Ramos (cell line): Measurements from ENCODE around the gene SCAP.

Source experiments
- in situ Hi-C: fragments of 300-500 bp; cut with MboI; formaldehyde crosslinking; loops from one replicate; pipeline ENCODE4 v1.14.3; 2022; ENCODE audit warnings: low sequenced_read_pairs; ENCODE audit not compliant: unreplicated experiment

SCAP gene

DNA sequence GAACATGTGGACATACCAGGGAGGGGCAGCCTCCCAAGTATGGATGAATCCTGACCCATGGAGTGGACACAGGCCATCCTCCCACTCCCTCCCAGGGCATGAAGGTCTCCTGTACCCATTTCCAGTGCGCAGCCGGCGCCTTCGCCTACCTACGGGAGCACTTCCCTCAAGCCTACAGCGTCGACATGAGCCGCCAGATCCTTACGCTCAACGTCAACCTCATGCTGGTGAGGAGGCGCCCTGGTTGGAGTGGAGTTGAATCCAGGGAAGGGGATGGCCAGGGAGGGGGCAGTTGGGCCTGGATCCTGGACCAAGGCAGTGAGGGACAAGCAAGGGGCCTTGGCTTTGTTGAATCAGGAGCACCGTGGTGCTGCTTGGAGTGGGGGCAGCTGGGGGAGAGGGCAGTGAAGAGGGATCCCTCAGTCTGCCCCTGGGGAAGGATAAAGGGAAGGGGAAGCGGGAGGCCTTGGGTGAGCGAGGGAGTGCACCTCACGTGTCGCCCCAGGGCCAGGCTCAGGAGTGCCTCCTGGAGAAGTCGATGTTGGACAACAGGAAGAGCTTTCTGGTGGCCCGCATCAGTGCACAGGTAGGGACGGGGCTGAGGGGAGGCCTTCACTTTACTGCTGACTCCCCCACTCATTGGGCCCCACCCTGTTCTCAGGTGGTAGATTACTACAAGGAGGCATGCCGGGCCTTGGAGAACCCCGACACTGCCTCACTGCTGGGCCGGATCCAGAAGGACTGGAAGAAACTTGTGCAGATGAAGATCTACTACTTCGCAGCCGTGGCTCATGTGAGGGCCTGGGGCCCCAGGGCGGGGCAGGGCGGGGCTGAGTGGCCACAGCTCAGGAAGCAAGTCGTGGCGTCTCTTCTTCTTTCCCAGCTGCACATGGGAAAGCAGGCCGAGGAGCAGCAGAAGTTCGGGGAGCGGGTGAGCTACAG lies 69.7 kb downstream of the SCAP start:
- in situ Hi-C loops = no loop called here

DNA sequence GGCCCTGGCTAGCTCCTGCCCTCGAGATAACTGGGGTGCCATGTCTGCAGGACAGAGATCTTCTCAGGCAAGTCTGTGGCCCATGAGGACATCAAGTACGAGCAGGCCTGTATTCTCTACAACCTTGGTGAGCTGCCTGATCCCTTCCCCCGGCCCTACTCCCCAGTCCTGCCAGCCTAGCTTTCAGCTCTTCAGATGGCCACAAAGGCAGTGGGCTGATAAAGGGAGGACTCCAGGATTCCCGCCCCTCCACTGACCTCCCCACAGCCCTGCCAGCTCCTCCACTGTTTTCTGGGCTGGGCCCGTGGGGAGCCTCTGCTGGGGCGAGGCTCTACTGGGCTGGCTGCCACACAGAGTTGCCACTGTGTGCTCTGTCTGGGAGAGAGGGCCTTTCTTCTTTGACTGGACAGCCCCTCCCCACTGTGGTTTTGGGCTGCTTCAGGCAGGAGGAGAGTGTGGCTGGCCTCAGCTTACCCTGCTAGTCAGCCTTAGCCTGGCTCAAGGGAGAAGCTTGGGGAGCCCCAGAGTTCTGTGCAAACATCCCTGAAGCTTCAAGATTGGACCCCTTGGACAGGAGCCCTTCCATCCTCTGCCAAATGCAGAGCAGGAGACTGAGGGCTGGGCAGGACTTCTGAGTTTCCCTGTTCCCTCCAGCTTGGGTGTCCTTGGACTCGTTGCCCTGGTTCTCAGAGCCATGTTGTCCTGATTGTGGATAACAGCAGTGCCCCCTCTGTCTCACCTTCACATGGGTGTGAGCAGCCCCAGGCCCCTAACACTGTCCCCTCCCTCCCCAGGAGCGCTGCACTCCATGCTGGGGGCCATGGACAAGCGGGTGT lies 70.6 kb downstream of the SCAP start:
- in situ Hi-C loops = no loop called here

DNA sequence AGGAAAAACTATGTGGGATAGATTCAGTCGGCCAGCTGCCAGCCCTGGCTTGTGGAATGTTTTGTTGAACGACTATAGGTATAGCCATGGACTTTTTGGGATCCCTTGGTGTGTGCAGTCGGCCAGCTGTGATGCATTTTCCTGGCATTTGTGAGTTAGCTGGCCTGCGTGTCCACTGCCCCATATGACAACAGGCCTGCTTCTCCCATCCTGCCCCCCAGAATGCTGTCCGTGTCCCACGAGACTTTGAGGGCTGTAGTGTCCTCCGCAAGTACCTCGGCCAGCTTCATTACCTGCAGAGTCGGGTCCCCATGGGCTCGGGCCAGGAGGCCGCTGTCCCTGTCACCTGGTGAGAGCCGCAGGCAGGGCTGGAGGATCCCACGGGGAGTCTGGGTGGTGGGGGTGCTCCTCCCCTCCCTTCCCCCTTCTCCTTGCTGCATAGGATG lies 71.3 kb downstream of the SCAP start:
- in situ Hi-C loops = no loop called here

DNA sequence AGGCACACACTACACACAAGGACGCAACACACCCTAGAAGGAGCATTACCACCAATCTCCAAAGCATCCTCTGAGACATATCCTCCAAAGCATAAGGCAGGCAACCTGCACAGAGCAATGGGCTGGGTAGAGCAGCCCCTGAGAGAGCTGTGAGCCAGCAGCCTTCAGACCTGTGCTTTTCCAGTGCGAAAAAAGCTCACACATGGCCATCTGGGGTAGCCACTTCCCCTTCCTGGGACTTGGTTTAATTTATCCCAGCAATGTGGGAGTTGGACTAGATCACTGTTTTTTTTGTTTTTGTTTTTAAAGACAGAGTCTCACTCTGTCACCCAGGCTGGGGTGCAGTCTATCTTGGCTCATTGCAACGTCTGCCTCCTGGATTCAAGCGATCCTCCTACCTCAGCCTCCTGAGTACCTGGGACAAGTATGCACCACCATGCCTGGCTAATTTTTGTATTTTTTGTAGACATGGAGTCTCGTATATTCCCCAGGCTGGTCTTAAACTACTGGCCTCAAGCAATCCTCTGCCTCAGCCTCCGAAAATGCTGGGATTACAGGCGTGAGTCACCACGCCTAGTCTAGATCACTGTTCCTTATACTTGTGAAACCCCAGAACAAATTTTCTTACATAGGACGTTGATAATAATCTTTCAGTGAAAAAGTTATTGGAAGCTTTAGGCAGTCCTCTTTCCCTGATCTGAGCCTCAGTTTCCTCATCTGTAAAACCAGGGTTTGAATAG lies 76.0 kb downstream of the SCAP start:
- in situ Hi-C loops = no loop called here

DNA sequence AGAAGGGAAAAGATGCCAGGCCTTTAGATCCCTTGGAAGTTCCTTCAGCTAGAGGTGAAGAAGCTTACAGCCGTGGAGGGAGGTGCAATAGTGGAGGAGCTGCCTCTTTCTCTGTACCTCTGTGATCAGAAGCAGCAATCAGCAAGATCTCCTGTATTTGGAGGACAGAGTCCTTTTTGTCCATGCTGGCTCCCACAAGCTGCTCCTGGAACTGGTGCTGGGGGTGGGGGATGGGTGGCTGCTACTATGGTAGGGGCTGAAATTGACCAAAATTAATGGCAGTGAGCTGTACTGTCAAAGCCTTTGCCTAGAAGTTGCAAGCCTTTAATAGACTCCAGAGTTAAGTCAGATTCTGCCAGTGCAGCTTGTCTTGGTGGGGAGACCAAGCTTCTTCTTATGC lies 76.7 kb downstream of the SCAP start:
- in situ Hi-C loops = no loop called here

DNA sequence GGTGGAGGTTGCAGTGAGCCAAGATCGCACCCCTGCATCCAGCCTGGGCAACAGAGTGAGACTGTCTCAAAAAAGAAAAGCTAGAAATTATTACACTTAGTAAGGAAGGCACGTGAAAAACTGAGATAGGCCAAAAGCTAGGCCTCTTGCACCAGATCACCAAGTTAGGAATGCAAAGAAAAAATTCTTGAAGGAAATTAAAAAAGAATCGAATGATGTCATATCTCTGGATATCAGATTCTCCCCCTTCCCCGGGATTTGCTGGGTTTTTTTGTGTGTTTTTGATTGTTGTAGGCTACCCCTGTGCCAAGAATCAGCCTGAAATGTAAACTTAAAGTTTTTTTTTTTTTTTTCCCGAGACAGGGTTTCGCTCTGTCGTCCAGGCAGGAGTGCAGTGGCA lies 77.5 kb downstream of the SCAP start:
- in situ Hi-C loops = no loop called here

DNA sequence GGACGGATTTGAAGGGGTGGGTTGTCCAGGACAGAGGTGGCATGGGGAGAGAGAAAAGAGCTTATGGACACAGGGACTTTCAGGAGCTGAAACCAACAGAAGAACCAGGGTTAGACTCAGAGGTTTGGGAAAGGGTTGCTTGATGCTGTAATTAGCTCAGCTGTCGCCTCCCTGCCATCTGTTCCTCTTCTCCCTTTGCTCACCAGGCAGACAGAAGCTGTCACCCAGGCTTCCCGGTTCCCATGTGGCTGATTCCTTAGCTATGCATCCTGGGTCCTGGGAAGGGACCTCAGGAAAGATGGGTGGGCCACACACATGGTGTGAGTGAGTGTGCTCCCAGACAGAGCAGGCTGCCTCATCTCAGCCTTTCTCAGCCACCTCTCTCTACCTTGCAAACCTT lies 80.9 kb downstream of the SCAP start:
- in situ Hi-C loops = no loop called here

DNA sequence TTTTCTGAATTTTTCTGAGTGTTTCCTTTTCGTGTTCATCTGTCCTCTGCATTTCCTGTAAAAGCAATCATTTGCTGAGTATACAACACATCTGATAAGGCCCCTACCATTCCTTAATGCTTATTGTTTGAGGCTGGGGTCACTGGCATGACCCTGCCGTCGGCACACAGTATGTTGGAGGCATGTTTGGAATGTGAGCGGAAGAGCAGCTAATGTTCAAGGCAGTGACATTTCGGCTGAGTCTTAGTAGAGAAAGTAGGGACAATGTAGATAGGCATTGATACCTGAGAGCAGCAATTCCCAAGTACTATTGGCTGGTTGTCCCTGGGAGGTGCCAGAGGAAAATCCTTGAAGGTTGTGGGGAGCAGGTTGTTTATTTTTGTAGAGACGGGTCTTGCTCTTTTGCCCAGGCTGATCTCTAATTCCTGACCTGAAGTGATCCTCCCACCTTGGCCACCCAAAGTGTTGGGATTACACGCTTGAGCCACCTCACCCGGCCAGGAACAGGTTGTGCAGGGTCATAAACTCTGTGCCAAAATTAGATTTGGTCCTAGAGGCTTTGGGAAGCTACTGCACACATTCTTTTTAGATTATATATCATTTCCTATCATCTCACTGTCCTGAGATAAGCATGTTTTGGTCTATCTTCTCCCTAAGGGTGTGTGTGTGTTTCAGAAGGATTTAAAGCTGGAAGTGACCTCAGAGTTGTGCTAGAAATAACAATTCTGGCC lies 81.4 kb downstream of the SCAP start:
- in situ Hi-C loops = no loop called here

DNA sequence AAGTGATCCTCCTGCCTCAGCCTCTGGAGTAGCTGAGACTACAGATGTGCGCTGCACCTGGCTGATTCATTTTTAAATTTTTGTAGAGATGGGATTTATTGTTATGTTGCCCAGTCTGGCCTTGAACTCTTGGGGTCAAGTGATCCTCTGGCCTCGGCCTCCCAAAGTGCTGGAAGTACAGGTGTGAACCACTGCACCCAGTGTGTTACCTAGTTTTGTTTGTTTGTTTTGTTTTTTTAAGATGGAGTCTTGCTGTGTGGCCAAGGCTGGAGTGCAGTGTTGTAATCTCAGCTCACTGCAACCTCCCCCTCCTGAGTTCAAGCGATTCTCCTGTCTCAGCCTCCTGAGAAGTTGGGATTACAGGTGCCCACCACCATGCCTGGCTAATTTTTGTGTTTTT lies 82.8 kb downstream of the SCAP start:
- in situ Hi-C loops = no loop called here

DNA sequence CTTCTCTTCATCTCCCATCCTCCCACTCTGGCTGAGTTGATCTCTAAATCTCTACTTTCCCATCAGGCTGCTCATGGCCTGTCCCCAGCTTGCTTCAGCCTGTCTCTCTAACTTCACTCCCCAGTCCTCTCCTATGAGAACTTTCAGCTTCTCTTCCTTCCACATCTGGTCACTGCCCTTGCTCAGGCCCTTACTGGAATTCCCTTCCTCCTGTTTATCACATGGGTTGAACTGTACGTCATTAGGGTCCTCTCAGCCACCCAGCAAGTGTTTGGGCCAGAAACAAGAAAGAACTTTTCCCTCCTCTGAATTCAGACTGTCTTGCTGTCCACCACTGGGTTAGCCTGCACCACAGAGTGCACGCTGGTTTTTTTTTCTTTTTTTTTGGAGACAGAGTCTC lies 89.9 kb downstream of the SCAP start:
- in situ Hi-C loops = no loop called here

DNA sequence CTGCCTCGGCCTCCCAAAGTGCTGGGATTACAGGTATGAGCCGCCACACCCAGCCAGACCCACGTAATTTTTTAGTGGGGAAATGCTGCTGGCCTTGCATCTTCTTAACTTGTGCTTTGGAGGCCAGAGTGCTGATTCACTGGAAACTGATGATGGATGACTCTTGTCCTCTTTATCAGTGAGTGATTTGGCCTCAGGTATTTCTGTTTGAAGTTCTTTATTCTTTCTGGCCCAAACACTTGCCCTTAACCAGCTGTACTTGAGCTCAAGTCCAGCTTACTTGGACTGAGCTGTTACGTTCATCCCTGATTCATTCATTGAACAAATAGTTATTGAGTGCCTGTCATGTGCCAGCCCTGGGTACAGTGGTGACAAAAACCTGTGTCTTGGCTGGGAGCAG lies 90.7 kb downstream of the SCAP start:
- in situ Hi-C loops = no loop called here

DNA sequence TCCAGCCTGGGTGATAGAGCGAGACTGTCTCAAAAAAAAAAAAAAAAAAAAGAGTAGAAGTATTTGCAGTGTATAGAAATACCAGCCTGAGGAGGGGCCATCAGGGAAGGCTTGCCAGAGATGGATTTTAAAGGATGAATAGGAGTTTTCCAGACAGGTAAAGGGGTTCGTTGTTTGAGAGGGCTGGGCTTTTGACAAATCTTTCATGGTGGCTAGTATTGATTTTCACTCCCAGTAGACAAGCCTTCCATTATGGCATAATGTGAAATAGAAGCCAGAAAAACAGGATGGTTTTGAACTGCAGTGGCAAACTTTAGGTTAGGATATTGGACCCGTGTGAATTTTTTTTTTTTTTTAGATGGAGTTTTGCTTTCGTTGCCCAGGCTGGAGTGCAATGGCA lies 91.3 kb downstream of the SCAP start:
- in situ Hi-C loops = no loop called here

DNA sequence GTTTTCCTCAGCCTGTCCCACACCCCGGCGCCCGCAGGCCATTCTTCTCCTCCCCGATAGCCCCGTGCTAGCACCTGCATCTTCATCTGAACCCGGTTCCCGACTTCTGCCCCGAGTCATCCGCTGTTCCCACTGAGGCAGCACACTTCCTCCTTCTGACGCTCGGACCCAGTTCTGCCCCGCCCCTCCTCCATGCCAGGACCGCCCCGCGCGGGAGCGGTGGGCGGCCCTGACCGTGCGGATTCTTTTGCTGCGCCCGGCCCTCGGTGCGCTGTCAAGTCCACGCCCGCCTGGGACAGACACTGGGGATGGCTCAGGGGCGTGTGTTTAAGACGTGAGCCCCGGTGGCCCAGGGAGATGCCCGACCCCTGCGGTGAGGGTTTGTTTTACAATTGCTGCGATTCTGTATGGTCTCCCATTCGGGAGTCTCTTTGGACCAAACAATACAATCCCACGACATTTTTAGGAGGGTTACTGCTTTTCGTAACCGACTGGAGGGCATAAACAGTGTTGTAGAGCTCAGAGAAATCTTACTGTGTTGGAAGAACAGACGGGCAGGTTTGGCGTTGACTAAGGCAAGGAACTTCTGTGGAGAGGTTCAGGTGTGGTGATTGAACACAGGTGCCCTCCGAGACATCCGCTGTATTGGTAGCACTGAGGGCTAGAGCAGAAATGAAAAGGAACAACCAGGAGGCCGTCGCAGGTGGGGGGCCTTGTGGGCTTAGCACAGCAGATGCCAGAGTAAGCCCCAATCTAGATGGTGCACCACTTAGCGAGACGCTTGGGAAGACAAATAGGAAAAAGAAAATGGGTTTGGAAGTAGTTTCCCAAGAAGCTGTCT lies 94.2 kb downstream of the SCAP start:
- in situ Hi-C loops = no loop called here

DNA sequence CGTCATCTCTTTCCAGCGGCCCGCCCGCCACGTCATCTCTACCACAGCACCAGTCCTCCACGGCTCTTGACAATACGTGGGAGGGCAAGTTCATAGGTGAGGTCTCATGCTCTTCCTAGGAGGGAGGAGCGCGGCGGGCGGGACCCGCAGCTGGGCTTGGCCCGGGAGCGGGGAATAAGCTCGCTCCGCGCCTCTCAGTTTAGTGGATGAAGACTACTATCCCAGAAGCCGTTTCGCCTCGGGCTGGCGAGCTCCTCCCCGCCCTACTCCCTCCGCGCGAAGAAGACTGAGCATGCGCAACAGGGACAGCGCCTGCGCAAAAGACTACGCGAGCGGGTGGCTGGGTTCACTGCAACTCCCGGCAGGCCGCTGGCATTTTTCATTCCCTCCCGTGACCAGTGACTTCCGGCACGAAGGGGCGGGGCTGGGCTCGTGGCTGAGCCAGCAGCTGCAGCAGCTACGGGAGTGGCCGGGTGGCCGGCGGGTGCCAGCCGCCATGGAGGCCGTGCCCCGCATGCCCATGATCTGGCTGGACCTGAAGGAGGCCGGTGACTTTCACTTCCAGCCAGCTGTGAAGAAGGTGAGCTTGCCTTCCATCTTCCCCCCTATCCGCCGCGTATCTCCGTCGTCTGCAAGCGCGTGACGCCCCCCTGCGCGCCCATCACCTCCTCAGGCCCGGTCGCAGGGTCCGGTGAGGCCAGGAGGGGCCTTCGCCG lies 95.0 kb downstream of the SCAP start, which contains the start of gene PTPN23:
TSS of gene PTPN23 (plus strand) at position 421 of the 716 bp plus-strand sequence. CDS start at position 497, 76 bp downstream.
- in situ Hi-C loops = no loop called here

DNA sequence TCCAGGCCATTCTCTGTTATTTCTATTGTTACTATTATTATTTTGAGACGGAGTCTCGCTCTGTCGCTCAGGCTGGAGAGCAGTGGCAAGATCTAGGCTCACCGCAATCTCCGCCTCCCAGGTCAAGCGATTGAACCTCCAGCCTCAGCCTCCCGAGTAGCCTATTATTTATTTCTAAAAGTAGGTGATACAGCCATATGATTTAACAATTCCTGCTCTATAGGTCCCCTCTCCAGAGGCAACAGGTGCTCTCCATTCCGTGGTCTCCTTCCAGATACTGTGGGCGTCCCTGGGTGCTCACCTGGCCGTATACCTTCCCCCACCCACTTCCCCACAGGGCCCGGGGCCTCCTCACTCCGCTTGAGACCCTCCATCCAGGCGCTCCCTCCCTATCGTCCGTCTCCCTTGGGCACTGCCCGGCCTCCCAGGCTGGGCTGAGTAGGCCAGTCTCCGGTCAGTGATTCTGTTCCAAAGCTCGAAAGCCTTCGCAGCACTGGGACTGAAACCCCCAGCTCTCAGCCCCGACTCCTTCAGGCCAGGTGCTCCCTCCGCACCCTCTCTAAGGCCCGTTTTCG lies 95.6 kb downstream of the SCAP start:
- in situ Hi-C loops = no loop called here

DNA sequence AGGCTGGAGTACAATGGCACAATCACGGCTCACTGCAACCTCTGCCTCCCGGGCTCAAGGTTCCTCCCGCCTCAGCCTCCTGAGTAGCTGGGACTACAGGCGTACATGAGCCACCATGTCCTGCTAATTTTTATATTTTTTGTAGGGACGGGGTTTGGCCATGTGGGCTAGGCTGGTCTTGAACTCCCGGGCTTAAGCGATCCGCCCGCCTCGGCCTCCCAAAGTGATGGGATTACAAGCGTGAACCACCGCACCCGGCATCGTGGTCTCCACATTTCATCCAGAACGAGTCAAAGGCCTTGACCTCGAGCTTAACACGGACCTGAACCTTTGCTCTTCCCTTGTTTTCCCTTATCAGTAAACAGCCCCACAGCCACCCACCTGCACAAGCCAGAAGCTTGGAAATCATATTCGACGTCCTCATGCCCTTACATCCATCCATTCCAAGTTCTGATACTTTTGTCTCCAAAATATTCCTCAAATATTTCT lies 96.3 kb downstream of the SCAP start:
- in situ Hi-C loops = loop anchor here (10.0 kb wide), 1 partner anchor 515 kb away; the partner anchor contains the start of gene MYL3

DNA sequence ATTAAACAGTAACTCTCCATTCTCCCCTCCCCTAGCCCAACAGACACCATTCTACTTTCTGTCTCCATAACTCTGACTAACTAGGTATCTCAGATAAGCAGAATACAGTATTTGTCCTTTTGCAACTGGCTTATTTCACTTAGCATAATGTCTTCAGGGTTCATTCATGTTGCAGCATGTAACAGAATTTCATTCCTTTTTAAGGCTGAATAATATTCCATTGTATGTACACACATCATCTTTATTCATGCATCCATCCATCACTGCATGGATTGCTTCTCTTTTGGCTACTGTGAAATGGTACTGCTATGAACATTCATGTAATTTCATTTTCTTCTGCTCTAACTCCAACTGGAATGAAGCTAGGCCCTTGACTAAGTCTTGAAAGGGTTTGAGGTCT lies 96.9 kb downstream of the SCAP start:
- in situ Hi-C loops = loop anchor here (10.0 kb wide), 1 partner anchor 514 kb away; the partner anchor contains the start of gene MYL3

DNA sequence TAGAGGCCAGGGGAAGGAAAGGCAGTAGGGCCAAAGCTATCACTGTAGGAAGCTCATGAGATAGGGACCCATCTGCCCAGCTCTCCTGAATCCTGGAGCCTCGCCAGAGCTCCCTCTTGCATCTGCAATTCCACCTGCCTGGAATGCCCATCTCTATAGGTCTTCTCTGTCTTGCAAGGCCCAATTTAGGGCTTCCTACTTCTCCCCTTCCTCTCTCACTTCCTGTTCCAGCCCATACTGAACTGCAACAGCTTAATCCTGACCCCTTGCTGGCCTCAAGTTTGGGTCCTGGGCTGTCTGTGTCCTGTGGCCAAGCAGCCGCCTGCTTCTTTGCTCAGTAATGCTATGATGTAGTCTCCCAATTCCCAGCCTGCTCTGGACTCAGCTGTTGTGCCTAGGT lies 98.6 kb downstream of the SCAP start:
- in situ Hi-C loops = loop anchor here (10.0 kb wide), 1 partner anchor 512 kb away; the partner anchor contains the start of gene MYL3
